Body of pancreas (tissue), 4 donors: ENCODE data around the gene ARHGEF28. TPM values are rescaled to one million over a fixed set of nuclear protein-coding genes. Genes with fewer than 3 reads are reported as not detected.

Experiments
- ATAC-seq: fragments of 150-250 bp; one replicate; pipeline ENCODE4 v1.9.1; 2016
- DNase-seq, 4 donors: peaks; one replicate each; pipeline ENCODE4 v3.0.0-alpha.2; 2019
- H3K27ac ChIP-seq, 4 donors: fragments of 200-600 bp; sonication (generic); 1 replicate in 3 of 4; 2 replicates in 1 of 4; pipeline versions ENCODE4 v1.5.1 to v1.6.1; 2016 to 2019; ENCODE audit warnings: mild to moderate bottlenecking in 1 of 4, mixed read lengths in 1 of 4, moderate library complexity in 1 of 4
- H3K27me3 ChIP-seq, 2 donors: fragments of 200-600 bp; sonication (generic); one replicate each; pipeline ENCODE4 v1.6.0; 2016; ENCODE audit warnings: mild to moderate bottlenecking in 1 of 2
- H3K36me3 ChIP-seq, 2 donors: fragments of 200-600 bp; sonication (generic); replicated peaks in 1 of 2; 2 replicates each; pipeline ENCODE4 v1.5.1; 2016; ENCODE audit warnings: low read depth in 2 of 2; ENCODE audit not compliant: insufficient read depth in 1 of 2
- H3K4me1 ChIP-seq: fragments of 200-600 bp; sonication (generic); one replicate; pipeline ENCODE4 v1.6.0; 2016
- H3K4me3 ChIP-seq, 2 donors: fragments of 200-600 bp; sonication (generic); 1 replicate in 1 of 2; 2 replicates in 1 of 2; pipeline ENCODE4 v1.5.1; 2016 to 2019
- H3K9me3 ChIP-seq, 3 donors: fragments of 200-600 bp; sonication (generic); 1 replicate in 2 of 3; 2 replicates in 1 of 3; pipeline ENCODE4 v1.5.1; 2016
- CTCF ChIP-seq, 7 experiments: fragments of 450-650 bp in 4 of 7; fragments of 200-600 bp in 3 of 7; sonication (generic) in 3 of 7; IDR thresholded peaks; one replicate each; pipeline ENCODE4 v1.5.1; 2016 to 2019; ENCODE audit warnings: antibody characterized with exemption in 7 of 7
- POLR2A ChIP-seq, 3 donors: fragments of 450-650 bp; IDR thresholded peaks; one replicate each; pipeline ENCODE4 v1.6.1; 2016; ENCODE audit warnings: antibody characterized with exemption in 3 of 3, mild to moderate bottlenecking in 2 of 3
- WGBS, 2 donors: methylation state at CpG; one replicate each; pipeline ENCODE4 v1.1.5; 2017; 5-methylcytosine and 5-hydroxymethylcytosine counted together
- intact Hi-C: fragments of 100-400 bp; cut with DNase I; formaldehyde crosslinking; loops from one replicate; pipeline ENCODE4 v1.15.1; 2023
- total RNA-seq, 2 donors: library from RNA; depleted of rRNA; stranded (reverse); fragments of >200 nt; gene quantifications; one replicate each; pipeline ENCODE4 v1.1.0, GENCODE V29; 2016

ARHGEF28 gene
- total RNA-seq, 2 donors from 2014 or later = 63.0 to 67.2 TPM

GRCh38 chr5:73954381-73954780 lies 328.4 kb downstream of the ARHGEF28 start:
- H3K9me3 ChIP-seq = no peaks in the 10 kb centered on the region
- TF ChIP-seq CTCF (IDR thresholded peaks at IDR 0.05) = no peak
- no peak for TF ChIP-seq POLR2A (IDR thresholded peaks at IDR 0.05)
- H3K4me1 ChIP-seq = no peaks in the 10 kb centered on the region
- intact Hi-C loops = no loop called here
- no peak for ATAC-seq
- DNase-seq = no peak
- H3K27ac ChIP-seq = no peak overlapping the region
- H3K36me3 ChIP-seq = no peaks in the 10 kb centered on the region
- 79 to 92% methylated on average over 2 of the region's 2 CpGs for WGBS, 2 donors
- no peaks in the 10 kb centered on the region for H3K27me3 ChIP-seq
- H3K4me3 ChIP-seq = no peak overlapping the region

- Histone ChIP-seq H3K4me1 (no peaks in the 10 kb centered on the region), H3K27ac (no peak overlapping the region), H3K36me3 (no peaks in the 10 kb centered on the region), H3K27me3 (no peaks in the 10 kb centered on the region), H3K4me3 (no peak overlapping the region), H3K9me3 (no peaks in the 10 kb centered on the region)
- no peak for TF ChIP-seq POLR2A (IDR thresholded peaks at IDR 0.05)
- TF ChIP-seq CTCF (IDR thresholded peaks at IDR 0.05) = no peak
- intact Hi-C loops = no loop called here
- WGBS, 2 donors = 74 to 75% methylated on average over 5 of the region's 5 CpGs
- no peak for ATAC-seq
- DNase-seq = no peak
Measured at GRCh38 chr5:73955271-73955846, 329.4 kb downstream of the ARHGEF28 start.

- TF ChIP-seq CTCF (IDR thresholded peaks at IDR 0.05) (no peak), POLR2A (IDR thresholded peaks at IDR 0.05) (no peak)
- Histone ChIP-seq H3K4me3 (no peak overlapping the region), H3K9me3 (no peaks in the 10 kb centered on the region), H3K36me3 (no peaks in the 10 kb centered on the region), H3K4me1 (no peaks in the 10 kb centered on the region), H3K27ac (no peak overlapping the region), H3K27me3 (no peaks in the 10 kb centered on the region)
- intact Hi-C loops = no loop called here
- DNase-seq (no peak), ATAC-seq (no peak)
- WGBS, 2 donors = 86 to 90% methylated on average over 3 of the region's 3 CpGs
Measured at GRCh38 chr5:73957397-73958001, 331.5 kb downstream of the ARHGEF28 start.

- TF ChIP-seq POLR2A (IDR thresholded peaks at IDR 0.05) = no peak
- TF ChIP-seq CTCF (IDR thresholded peaks at IDR 0.05) = no peak
Measured at GRCh38 chr5:73958037-73958436, 332.0 kb downstream of the ARHGEF28 start.

GRCh38 chr5:73960023-73960422 lies 334.0 kb downstream of the ARHGEF28 start:
- no peak for ATAC-seq
- 51 to 68% methylated on average over 5 of the region's 5 CpGs for WGBS, 2 donors
- no peak overlapping the region for H3K4me3 ChIP-seq
- H3K4me1 ChIP-seq = no peaks in the 10 kb centered on the region
- TF ChIP-seq CTCF (IDR thresholded peaks at IDR 0.05) (no peak), POLR2A (IDR thresholded peaks at IDR 0.05) (no peak)
- intact Hi-C loops = no loop called here
- H3K27me3 ChIP-seq = no peaks in the 10 kb centered on the region
- no peak for DNase-seq
- no peaks in the 10 kb centered on the region for H3K36me3 ChIP-seq
- H3K9me3 ChIP-seq = no peaks in the 10 kb centered on the region
- H3K27ac ChIP-seq = no peak overlapping the region

More at GRCh38 chr5:73958037-73958436, 332.0 kb downstream of the ARHGEF28 start:
- DNase-seq (no peak), ATAC-seq (no peak)
- Histone ChIP-seq H3K27ac (no peak overlapping the region), H3K9me3 (no peaks in the 10 kb centered on the region), H3K4me1 (no peaks in the 10 kb centered on the region), H3K27me3 (no peaks in the 10 kb centered on the region), H3K4me3 (no peak overlapping the region), H3K36me3 (no peaks in the 10 kb centered on the region)
- 61 to 68% methylated on average over 2 of the region's 2 CpGs for WGBS, 2 donors
- intact Hi-C loops = no loop called here
